K562 (cell line): ENCODE data around the gene CRYBB1. TPM values are rescaled to one million over a fixed set of nuclear protein-coding genes. Genes with fewer than 3 reads are reported as not detected.

Experiments
- BHLHE40 ChIP-seq: IDR thresholded peaks from 2 replicates; pipeline ENCODE4 v1.6.1; 2011; ENCODE audit warnings: low read length, improper control_type of control experiment
- CUX1 ChIP-seq: fragments of 200-800 bp; sonication (Bioruptor generic); IDR thresholded peaks from 2 replicates; pipeline ENCODE4 v1.6.1; 2016; ENCODE audit warnings: missing genetic modification characterization, missing compliant biosample characterization
- HMG20A ChIP-seq: fragments of 450-650 bp; formaldehyde crosslinking; conservative IDR thresholded peaks from 2 replicates; pipeline ENCODE4 v1.4.0; 2020; ENCODE audit warnings: mild to moderate bottlenecking, mixed read lengths
- HNRNPH1 ChIP-seq: fragments of 200-400 bp; formaldehyde crosslinking; optimal IDR thresholded peaks from 2 replicates; pipeline ENCODE3; 2017; ENCODE audit warnings: low read depth, mild to moderate bottlenecking, low read length, moderate library complexity
- L3MBTL2 ChIP-seq: fragments of 450-650 bp; IDR thresholded peaks from 2 replicates; pipeline ENCODE4 v1.6.1; 2016; ENCODE audit warnings: mild to moderate bottlenecking, moderate library complexity
- NFE2 ChIP-seq: IDR thresholded peaks from 2 replicates; pipeline ENCODE4 v1.6.1; 2014; ENCODE audit warnings: antibody characterized with exemption, low read depth
- NFIX ChIP-seq: fragments of 250-450 bp; sonication (Bioruptor Pico); IDR thresholded peaks from 2 replicates; pipeline ENCODE4 v1.4.0; 2020; ENCODE audit warnings: low read depth, mild to moderate bottlenecking, moderate library complexity
- POU5F1 ChIP-seq: fragments of 150-350 bp; IDR thresholded peaks from 2 replicates; pipeline ENCODE4 v1.6.1; 2014; ENCODE audit warnings: borderline replicate concordance, low read length, low read depth, mild to moderate bottlenecking; ENCODE audit not compliant: partially characterized antibody
- TCF7L2 ChIP-seq: fragments of 150-350 bp; IDR thresholded peaks from 2 replicates; pipeline ENCODE4 v1.6.1; 2016; ENCODE audit warnings: low read depth, mild to moderate bottlenecking, low read length, moderate library complexity
- TEAD2 ChIP-seq: fragments of 450-650 bp; IDR thresholded peaks from 2 replicates; pipeline ENCODE4 v1.6.1; 2016; ENCODE audit warnings: missing genetic modification characterization, control low read depth, missing compliant biosample characterization
- TSC22D4 ChIP-seq: fragments of 450-650 bp; IDR thresholded peaks from 2 replicates; pipeline ENCODE4 v1.6.1; 2016; ENCODE audit warnings: missing genetic modification characterization, missing biosample characterization, control low read depth
- ZC3H11A ChIP-seq: IDR thresholded peaks from 2 replicates; pipeline ENCODE4 v1.6.1; 2012; ENCODE audit warnings: low read depth, low read length, improper control_type of control experiment
- polyA plus RNA-seq, 8 experiments: library from polyadenylated mRNA; depleted of rRNA in 4 of 8; stranded (reverse) in 5 of 8; unstranded in 3 of 8; fragments of >200 nt; fragmentation: Nextera tagmentation in 2 of 8; fragmentation: Illumina TruSeq in 1 of 8; extraction: Ambion mirVana in 2 of 8; extraction: Trizol in 1 of 8; gene quantifications; 2 replicates each; pipeline versions ENCODE4 v1.2.1 to v1.2.3, GENCODE V29; 2011 to 2014; ENCODE audit warnings: inconsistent platforms in 1 of 8, missing spikeins in 1 of 8
- total RNA-seq, 7 experiments: library from RNA; depleted of rRNA in 6 of 7; stranded (reverse); fragments of >200 nt in 6 of 7; fragmentation: Illumina TruSeq in 2 of 7; extraction: Trizol in 2 of 7; gene quantifications; 2 replicates each; pipeline versions ENCODE4 v1.2.1 to v1.2.3, GENCODE V29; 2011 to 2021; ENCODE audit warnings: low replicate concordance in 1 of 7
- TF ChIP-seq, protein P1 (sequence below): fragments of 450-650 bp; IDR thresholded peaks from 2 replicates; pipeline ENCODE4 v1.6.1; 2018; ENCODE audit not compliant: partially characterized antibody

CRYBB1 gene
- total and polyA plus RNA-seq, 9 of the 15 experiments (the other 6 are each of a cell fraction or from before 2014, with no cell fraction given), result 0.16 to 0.45 (median 0.33) TPM; not detected in 2

DNA sequence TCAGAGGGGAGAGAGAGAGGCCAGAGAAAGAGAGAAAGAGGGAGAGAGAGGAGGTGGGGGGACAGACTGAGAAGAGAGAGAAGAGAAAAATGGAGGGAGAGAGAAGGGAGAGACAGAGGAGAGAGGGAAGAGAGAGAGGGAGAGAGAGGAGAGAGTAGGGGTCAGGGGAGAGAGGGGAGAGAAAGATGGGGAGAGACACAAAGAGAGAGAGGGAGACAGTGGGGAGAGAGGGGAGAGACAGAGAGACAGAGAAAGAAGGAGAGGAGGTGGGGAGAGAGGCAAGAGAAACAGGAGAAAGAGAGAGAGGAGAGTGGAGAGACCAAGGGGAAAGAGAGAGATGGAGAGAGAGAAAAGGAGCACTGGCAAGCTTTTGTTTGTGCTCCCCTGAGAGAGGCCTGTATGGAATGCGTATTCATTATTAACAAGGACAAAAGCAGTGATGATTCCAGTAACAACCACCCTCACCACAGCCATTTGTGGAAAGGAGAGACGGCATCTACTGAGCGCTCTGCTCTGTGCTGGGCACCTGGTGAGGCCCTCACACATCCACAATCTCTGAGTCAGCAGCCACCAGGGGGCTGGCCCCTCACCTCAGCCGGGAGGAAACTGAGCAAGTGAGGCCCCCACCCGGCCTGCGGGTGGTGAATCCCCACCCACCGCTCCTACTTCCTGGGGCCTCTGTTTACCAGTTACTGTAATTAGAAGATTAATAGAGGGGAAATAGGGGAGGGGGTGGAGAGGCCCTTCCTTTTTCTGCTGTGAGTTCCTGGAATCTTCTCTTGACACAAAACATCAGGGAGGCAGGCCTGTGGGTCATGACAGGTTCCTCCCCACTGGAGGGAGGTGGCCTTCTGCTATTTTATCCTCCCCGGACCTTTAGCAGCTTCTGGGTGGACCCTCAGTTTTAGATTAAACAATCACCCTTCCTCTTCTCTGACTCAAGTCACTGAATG is 24.9 kb upstream of the CRYBB1 start (continued):
- TF ChIP-seq CUX1 (no peak), TSC22D4 (tag) (no peak), NFIX (CRISPR knock-in tag) (no peak), POU5F1 (no peak), BHLHE40 (no peak), ZC3H11A (no peak), L3MBTL2 (no peak), TEAD2 (tag) (no peak), TCF7L2 (no peak), HMG20A (CRISPR knock-in tag) (no peak), HNRNPH1 (no peak), NFE2 (no peak)
- TF ChIP-seq, protein P1, sequence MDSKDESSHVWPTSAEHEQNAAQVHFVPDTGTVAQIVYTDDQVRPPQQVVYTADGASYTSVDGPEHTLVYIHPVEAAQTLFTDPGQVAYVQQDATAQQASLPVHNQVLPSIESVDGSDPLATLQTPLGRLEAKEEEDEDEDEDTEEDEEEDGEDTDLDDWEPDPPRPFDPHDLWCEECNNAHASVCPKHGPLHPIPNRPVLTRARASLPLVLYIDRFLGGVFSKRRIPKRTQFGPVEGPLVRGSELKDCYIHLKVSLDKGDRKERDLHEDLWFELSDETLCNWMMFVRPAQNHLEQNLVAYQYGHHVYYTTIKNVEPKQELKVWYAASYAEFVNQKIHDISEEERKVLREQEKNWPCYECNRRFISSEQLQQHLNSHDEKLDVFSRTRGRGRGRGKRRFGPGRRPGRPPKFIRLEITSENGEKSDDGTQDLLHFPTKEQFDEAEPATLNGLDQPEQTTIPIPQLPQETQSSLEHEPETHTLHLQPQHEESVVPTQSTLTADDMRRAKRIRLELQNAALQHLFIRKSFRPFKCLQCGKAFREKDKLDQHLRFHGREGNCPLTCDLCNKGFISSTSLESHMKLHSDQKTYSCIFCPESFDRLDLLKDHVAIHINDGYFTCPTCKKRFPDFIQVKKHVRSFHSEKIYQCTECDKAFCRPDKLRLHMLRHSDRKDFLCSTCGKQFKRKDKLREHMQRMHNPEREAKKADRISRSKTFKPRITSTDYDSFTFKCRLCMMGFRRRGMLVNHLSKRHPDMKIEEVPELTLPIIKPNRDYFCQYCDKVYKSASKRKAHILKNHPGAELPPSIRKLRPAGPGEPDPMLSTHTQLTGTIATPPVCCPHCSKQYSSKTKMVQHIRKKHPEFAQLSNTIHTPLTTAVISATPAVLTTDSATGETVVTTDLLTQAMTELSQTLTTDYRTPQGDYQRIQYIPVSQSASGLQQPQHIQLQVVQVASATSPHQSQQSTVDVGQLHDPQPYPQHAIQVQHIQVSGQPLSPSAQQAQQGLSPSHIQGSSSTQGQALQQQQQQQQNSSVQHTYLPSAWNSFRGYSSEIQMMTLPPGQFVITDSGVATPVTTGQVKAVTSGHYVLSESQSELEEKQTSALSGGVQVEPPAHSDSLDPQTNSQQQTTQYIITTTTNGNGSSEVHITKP, result peak; percentile 59
